ENCODE data around the gene NPAS3.

Gene NPAS3

GRCh38 chr14:33652566-33653307, 714.1 kb downstream of the NPAS3 start:
- DNase-seq = no peak

- no peak for DNase-seq
Measured at GRCh38 chr14:33653308-33653695, 714.6 kb downstream of the NPAS3 start.

- DNase-seq = no peak
Measured at GRCh38 chr14:33655421-33655820, 716.7 kb downstream of the NPAS3 start.

GRCh38 chr14:33657476-33657875, 718.8 kb downstream of the NPAS3 start:
- DNase-seq = no peak

GRCh38 chr14:33660248-33660647, 721.6 kb downstream of the NPAS3 start:
- DNase-seq = no peak

GRCh38 chr14:33661101-33661500, 722.4 kb downstream of the NPAS3 start:
- no peak for DNase-seq

GRCh38 chr14:33668066-33668465, 729.4 kb downstream of the NPAS3 start:
- DNase-seq = no peak

GRCh38 chr14:33669111-33669510, 730.4 kb downstream of the NPAS3 start:
- no peak for DNase-seq

GRCh38 chr14:33670235-33670634, 731.6 kb downstream of the NPAS3 start:
- DNase-seq = no peak

- DNase-seq = no peak
Measured at GRCh38 chr14:33671556-33671955, 732.9 kb downstream of the NPAS3 start.

GRCh38 chr14:33674927-33675326, 736.2 kb downstream of the NPAS3 start:
- no peak for DNase-seq

GRCh38 chr14:33675415-33676130, 736.9 kb downstream of the NPAS3 start:
- no peak for DNase-seq

GRCh38 chr14:33676135-33676566, 737.5 kb downstream of the NPAS3 start:
- DNase-seq = peak; percentile 25 to 79 (median 51)

- DNase-seq = no peak
Measured at GRCh38 chr14:33676891-33677290, 738.2 kb downstream of the NPAS3 start.

GRCh38 chr14:33678005-33678404, 739.3 kb downstream of the NPAS3 start:
- DNase-seq = no peak

- no peak for DNase-seq
Measured at GRCh38 chr14:33679025-33679424, 740.3 kb downstream of the NPAS3 start.

- no peak for DNase-seq
Measured at GRCh38 chr14:33679461-33680225, 741.0 kb downstream of the NPAS3 start.

- no peak for DNase-seq
Measured at GRCh38 chr14:33680873-33681272, 742.2 kb downstream of the NPAS3 start.

- DNase-seq = no peak
Measured at GRCh38 chr14:33682760-33683159, 744.1 kb downstream of the NPAS3 start.

- no peak for DNase-seq
Measured at GRCh38 chr14:33685026-33685425, 746.3 kb downstream of the NPAS3 start.

GRCh38 chr14:33685698-33686097, 747.0 kb downstream of the NPAS3 start:
- DNase-seq = no peak

GRCh38 chr14:33686218-33686617, 747.5 kb downstream of the NPAS3 start:
- DNase-seq = no peak

GRCh38 chr14:33686856-33687255, 748.2 kb downstream of the NPAS3 start:
- DNase-seq = no peak

GRCh38 chr14:33689680-33690079, 751.0 kb downstream of the NPAS3 start:
- no peak for DNase-seq
